Natural killer cell (primary cell): ENCODE results near the gene TMEM108. TPM values are rescaled to one million over a fixed set of nuclear protein-coding genes. Genes with fewer than 3 reads are reported as not detected.

Source experiments
- ATAC-seq, 3 donors: fragments of 150-1000 bp in 2 of 3; fragments of 200-7000 bp in 1 of 3; cut with Tn5 transposase; 1 replicate in 1 of 3; 2 replicates in 2 of 3; pipeline ENCODE4 v1.10.0; 2021; ENCODE audit warnings: mild to moderate bottlenecking in 2 of 3, moderate library complexity in 2 of 3
- DNase-seq, 2 donors: peaks; one replicate each; pipeline versions ENCODE4 v3.0.0 to v3.0.0-alpha.2; 2013 to 2021; ENCODE audit warnings: mixed read lengths in 1 of 2
- H3K27ac ChIP-seq: one replicate; pipeline ENCODE4 v1.5.1; 2013; ENCODE audit warnings: mild to moderate bottlenecking, low read length
- H3K27me3 ChIP-seq: one replicate; pipeline ENCODE4 v1.6.1; 2013; ENCODE audit warnings: low read length; ENCODE audit not compliant: control insufficient read depth, insufficient read depth
- H3K36me3 ChIP-seq: one replicate; pipeline ENCODE4 v1.6.1; 2013; ENCODE audit warnings: low read length; ENCODE audit not compliant: control insufficient read depth, insufficient read depth
- H3K4me1 ChIP-seq: one replicate; pipeline ENCODE4 v1.6.1; 2013; ENCODE audit warnings: low read length; ENCODE audit not compliant: control insufficient read depth, insufficient read depth
- H3K4me3 ChIP-seq: one replicate; pipeline ENCODE4 v1.5.1; 2013; ENCODE audit warnings: low read length
- H3K9me3 ChIP-seq: one replicate; pipeline ENCODE4 v1.6.1; 2013; ENCODE audit warnings: low read length; ENCODE audit not compliant: control insufficient read depth, insufficient read depth
- H3K27ac Mint-ChIP-seq, 2 donors: one replicate each; pipeline ENCODE4 v1.8.0; 2022; ENCODE audit warnings: mild to moderate bottlenecking in 2 of 2, mixed read lengths in 2 of 2, moderate library complexity in 1 of 2
- H3K27me3 Mint-ChIP-seq, 2 donors: one replicate each; pipeline ENCODE4 v1.8.0; 2022; ENCODE audit warnings: low read depth in 2 of 2, mixed read lengths in 2 of 2
- H3K36me3 Mint-ChIP-seq: one replicate; pipeline ENCODE4 v1.8.0; 2022; ENCODE audit warnings: mixed read lengths
- H3K4me1 Mint-ChIP-seq, 2 donors: one replicate each; pipeline ENCODE4 v1.8.0; 2022; ENCODE audit warnings: mixed read lengths in 2 of 2
- H3K4me3 Mint-ChIP-seq: one replicate; pipeline ENCODE4 v1.8.0; 2022; ENCODE audit warnings: mild to moderate bottlenecking, moderate library complexity, mixed read lengths
- H3K9me3 Mint-ChIP-seq, 2 donors: one replicate each; pipeline ENCODE4 v1.8.0; 2022; ENCODE audit warnings: mixed read lengths in 2 of 2
- WGBS: methylation state at CpG from one replicate; pipeline ENCODE4 v1.1.7; 2013; ENCODE audit warnings: missing lambda C conversion rate; ENCODE audit not compliant: insufficient coverage; 5-methylcytosine and 5-hydroxymethylcytosine counted together
- intact Hi-C: fragments of 100-400 bp; cut with micrococcal nuclease; formaldehyde crosslinking; loops from one replicate; pipeline ENCODE4 v1.14.2; 2022
- total RNA-seq, 4 donors: library from RNA; stranded (reverse); fragments of 120-200 nt in 1 of 4; gene quantifications; one replicate each; pipeline versions ENCODE4 v1.2.3 to v1.2.4, GENCODE V29; 2013 to 2022
- TF ChIP-seq, protein P1 (sequence below): fragments of 200-600 bp; IDR thresholded peaks from one replicate; pipeline ENCODE4 v1.8.0; 2022; ENCODE audit warnings: antibody characterized with exemption

The TMEM108 gene
- total RNA-seq, 3 donors from 2014 or later (not counting 1 experiment from before 2014, with no cell fraction given) = not detected

DNA sequence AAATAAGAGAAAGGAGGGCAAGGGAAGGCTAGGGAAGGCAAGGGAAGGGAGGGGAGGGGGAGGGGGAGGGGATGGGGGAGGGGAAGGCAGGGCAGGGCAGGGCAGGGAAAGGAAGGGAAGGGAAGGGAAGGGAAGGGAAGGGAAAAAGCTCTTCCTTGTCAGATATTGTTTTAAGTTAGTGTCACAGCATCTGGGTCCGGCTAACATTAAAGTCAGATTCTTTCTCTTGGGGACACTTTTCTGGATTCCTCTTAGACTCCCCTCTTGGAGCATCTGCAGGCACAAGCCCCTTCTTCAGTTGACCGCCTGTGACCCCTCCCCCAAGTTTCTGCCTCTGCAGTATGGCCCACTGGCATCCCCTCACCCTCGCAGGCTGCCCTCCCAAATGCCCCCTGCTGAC, 387.7 kb downstream of the TMEM108 start:
- 94% methylated on average over 3 of the region's 3 CpGs for WGBS
- ATAC-seq (no peak), DNase-seq (no peak)
- Histone ChIP-seq H3K27me3 (no peaks in the 10 kb centered on the region), H3K9me3 (no peaks in the 10 kb centered on the region), H3K4me1 (peaks cover 5% of the 10 kb centered on the region), H3K27ac (no peak overlapping the region), H3K4me3 (no peak overlapping the region), H3K36me3 (no peaks in the 10 kb centered on the region)
- intact Hi-C loops = no loop called here
- H3K4me3 Mint-ChIP-seq = no peak overlapping the region
- H3K27me3 Mint-ChIP-seq = peaks cover 0 to 5% of the 10 kb centered on the region in 2 donors
- H3K27ac Mint-ChIP-seq = no peak overlapping the region
- TF ChIP-seq, protein P1, sequence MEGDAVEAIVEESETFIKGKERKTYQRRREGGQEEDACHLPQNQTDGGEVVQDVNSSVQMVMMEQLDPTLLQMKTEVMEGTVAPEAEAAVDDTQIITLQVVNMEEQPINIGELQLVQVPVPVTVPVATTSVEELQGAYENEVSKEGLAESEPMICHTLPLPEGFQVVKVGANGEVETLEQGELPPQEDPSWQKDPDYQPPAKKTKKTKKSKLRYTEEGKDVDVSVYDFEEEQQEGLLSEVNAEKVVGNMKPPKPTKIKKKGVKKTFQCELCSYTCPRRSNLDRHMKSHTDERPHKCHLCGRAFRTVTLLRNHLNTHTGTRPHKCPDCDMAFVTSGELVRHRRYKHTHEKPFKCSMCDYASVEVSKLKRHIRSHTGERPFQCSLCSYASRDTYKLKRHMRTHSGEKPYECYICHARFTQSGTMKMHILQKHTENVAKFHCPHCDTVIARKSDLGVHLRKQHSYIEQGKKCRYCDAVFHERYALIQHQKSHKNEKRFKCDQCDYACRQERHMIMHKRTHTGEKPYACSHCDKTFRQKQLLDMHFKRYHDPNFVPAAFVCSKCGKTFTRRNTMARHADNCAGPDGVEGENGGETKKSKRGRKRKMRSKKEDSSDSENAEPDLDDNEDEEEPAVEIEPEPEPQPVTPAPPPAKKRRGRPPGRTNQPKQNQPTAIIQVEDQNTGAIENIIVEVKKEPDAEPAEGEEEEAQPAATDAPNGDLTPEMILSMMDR = no peak
- H3K36me3 Mint-ChIP-seq = no peaks in the 10 kb centered on the region
- H3K4me1 Mint-ChIP-seq = no peaks in the 10 kb centered on the region
- H3K9me3 Mint-ChIP-seq = no peaks in the 10 kb centered on the region

DNA sequence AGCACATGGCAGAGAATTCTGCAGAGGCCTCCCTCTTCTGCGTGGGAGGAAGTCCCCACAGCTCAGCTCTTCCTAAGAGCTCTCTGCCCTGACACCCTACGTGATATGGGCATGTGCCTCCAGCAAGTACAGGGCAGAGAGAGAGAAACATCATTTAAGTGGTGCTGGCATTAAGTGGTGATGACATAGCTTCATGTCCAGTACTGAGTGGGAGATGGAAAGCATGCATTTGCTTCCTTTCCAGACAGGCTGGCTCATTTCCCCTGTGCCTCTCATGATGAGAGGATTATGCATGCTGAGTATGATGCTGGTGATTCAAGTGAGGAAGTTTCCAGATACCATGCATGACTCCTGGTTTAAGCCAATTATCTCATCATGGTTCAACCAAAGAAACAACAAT, 388.5 kb downstream of the TMEM108 start:
- TF ChIP-seq, protein P1 = no peak
- H3K4me1 ChIP-seq = peaks cover 5% of the 10 kb centered on the region
- H3K27ac ChIP-seq = no peak overlapping the region
- intact Hi-C loops = no loop called here
- H3K27me3 ChIP-seq = no peaks in the 10 kb centered on the region
- H3K4me3 ChIP-seq = no peak overlapping the region
- Mint-ChIP-seq H3K27me3 (peaks cover 0 to 5% of the 10 kb centered on the region in 2 donors), H3K4me3 (no peak overlapping the region), H3K4me1 (no peaks in the 10 kb centered on the region), H3K9me3 (no peaks in the 10 kb centered on the region), H3K27ac (no peak overlapping the region), H3K36me3 (no peaks in the 10 kb centered on the region)
- no peak for ATAC-seq
- DNase-seq = no peak
- WGBS = 67% methylated on average over 2 of the region's 2 CpGs
- H3K9me3 ChIP-seq = no peaks in the 10 kb centered on the region
- H3K36me3 ChIP-seq = no peaks in the 10 kb centered on the region

- intact Hi-C loops = no loop called here
- H3K27me3 Mint-ChIP-seq = peaks cover 0 to 3% of the 10 kb centered on the region in 2 donors
- ATAC-seq = no peak
- no peaks in the 10 kb centered on the region for H3K36me3 Mint-ChIP-seq
- H3K9me3 ChIP-seq = no peaks in the 10 kb centered on the region
- TF ChIP-seq, protein P1 = no peak
- no peak overlapping the region for H3K4me3 Mint-ChIP-seq
- DNase-seq = no peak
- H3K4me1 Mint-ChIP-seq = no peaks in the 10 kb centered on the region
- H3K4me1 ChIP-seq = peaks cover 7% of the 10 kb centered on the region
- no peak overlapping the region for H3K27ac ChIP-seq
- 93% methylated on average over 11 of the region's 12 CpGs for WGBS
- no peak overlapping the region for H3K27ac Mint-ChIP-seq
- no peak overlapping the region for H3K4me3 ChIP-seq
- no peaks in the 10 kb centered on the region for H3K9me3 Mint-ChIP-seq
- no peaks in the 10 kb centered on the region for H3K36me3 ChIP-seq
- no peaks in the 10 kb centered on the region for H3K27me3 ChIP-seq
These were observed 390.4 kb downstream of the TMEM108 start for GRCh38 chr3:133428552-133428951.

GRCh38 chr3:133429063-133429462, 390.9 kb downstream of the TMEM108 start:
- H3K4me1 ChIP-seq = peaks cover 4% of the 10 kb centered on the region
- ATAC-seq (no peak), DNase-seq (no peak)
- H3K36me3 ChIP-seq = no peaks in the 10 kb centered on the region
- Mint-ChIP-seq H3K36me3 (no peaks in the 10 kb centered on the region), H3K27me3 (peaks cover 0 to 3% of the 10 kb centered on the region in 2 donors), H3K4me1 (no peaks in the 10 kb centered on the region), H3K27ac (no peak overlapping the region), H3K4me3 (no peak overlapping the region), H3K9me3 (no peaks in the 10 kb centered on the region)
- H3K4me3 ChIP-seq = no peak overlapping the region
- H3K27me3 ChIP-seq = no peaks in the 10 kb centered on the region
- TF ChIP-seq, protein P1 = no peak
- no peak overlapping the region for H3K27ac ChIP-seq
- intact Hi-C loops = no loop called here
- no peaks in the 10 kb centered on the region for H3K9me3 ChIP-seq
